GM12874 (cell line): ENCODE measurements around the gene PRSS57.

ENCODE experiments used
- TF ChIP-seq, protein P1 (sequence below): IDR thresholded peaks from 2 replicates; pipeline ENCODE4 v1.5.1; 2011; ENCODE audit warnings: low read depth, mild to moderate bottlenecking, control low read depth, low read length, moderate library complexity; ENCODE audit not compliant: insufficient read depth

PRSS57 gene

DNA sequence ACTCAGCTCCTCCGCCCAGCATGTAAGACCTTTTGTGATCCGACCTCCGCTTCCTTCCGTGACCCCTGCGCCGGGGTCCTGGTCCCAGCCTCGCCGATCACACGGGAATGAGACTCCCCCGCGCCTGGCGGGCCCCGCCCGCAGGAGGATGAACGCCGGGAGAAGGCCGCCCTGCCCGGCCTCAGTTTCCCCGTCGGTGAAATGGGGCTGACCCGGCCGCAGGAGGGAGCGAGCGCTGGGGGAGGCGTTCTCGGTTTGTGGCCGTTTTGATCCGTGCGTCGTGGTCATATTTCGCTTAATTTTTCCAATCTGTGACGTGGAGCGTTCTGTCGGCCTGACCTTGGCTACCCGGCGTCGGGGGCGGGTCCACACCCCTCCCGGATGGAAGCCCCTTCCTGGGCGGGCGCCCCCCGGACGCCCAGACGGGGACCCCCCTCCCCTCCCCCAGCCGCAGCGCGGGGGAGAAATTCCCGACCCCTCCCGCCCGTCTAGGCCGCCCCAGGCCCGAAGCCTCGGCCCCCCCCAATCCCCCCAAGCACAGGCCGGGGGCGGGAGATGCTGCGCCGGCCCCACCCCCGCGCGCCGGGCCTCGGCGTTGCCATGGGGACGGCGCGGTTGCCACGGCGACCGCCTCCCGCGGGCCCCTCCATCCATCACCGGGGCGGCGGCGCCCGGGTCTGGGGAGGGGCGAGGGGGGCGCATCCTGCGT, 24.5 kb upstream of the PRSS57 start:
- TF ChIP-seq, protein P1, sequence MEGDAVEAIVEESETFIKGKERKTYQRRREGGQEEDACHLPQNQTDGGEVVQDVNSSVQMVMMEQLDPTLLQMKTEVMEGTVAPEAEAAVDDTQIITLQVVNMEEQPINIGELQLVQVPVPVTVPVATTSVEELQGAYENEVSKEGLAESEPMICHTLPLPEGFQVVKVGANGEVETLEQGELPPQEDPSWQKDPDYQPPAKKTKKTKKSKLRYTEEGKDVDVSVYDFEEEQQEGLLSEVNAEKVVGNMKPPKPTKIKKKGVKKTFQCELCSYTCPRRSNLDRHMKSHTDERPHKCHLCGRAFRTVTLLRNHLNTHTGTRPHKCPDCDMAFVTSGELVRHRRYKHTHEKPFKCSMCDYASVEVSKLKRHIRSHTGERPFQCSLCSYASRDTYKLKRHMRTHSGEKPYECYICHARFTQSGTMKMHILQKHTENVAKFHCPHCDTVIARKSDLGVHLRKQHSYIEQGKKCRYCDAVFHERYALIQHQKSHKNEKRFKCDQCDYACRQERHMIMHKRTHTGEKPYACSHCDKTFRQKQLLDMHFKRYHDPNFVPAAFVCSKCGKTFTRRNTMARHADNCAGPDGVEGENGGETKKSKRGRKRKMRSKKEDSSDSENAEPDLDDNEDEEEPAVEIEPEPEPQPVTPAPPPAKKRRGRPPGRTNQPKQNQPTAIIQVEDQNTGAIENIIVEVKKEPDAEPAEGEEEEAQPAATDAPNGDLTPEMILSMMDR: no peak

DNA sequence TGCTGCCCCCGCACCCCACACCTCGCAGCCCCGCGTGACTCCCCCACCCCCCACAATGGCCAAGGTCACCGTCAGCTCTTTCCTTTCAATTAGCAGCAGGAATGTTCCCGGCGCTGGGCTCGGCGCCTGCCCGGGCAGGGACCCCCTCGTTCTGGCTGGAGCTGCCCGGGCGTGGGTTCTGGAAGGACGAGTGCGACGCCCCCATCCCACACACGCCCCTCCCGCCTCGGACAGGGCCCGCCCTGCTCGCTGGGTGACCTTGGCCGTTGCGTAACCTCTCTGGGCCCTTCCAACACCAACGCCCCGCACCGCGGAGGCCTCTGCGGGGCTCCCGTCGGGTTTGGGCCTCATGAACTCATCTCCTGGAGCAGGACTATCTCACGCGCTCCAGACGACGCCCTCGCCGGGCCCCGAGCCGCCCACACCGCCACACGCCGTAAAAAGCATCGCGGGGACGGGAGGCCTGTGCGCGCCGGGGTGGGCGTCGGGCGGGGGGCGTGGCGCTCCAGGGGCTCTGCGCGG, 23.8 kb upstream of the PRSS57 start:
- TF ChIP-seq, protein P1: no peak

DNA sequence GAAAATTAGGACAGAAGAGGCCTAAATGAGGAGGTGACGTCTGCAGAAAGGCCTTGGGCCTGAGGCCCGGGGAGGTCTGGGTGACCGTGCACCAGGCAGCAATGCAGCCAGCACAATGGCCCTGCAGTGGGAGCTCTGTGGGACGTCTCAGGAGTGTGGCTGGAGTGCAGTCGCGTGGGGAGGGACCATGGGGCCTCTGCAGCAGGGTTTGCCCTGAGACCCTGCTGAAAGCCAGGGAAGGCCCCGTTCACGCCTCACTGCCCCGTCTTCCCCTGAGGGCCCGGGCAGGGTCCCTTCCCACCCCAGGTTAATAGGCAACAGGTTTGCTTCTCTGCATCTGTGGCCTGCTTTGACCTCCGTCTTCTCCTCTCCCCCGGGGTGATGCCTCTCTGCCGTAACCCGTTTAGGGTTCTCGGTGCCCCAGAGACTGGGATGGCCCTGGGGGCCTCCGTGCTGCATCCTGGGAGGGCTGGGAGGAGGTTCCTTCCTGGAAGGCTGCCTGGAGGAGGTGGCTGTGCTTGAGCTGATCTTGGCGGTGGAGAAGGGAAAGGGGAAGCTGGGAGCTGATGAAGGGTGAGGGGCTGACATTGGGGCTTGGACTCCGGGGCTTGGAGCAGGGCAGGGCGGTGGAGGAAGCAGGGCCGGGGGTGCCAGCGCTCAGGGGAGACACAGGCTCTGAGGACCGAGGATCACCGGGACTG, 23.1 kb upstream of the PRSS57 start:
- TF ChIP-seq, protein P1: no peak

DNA sequence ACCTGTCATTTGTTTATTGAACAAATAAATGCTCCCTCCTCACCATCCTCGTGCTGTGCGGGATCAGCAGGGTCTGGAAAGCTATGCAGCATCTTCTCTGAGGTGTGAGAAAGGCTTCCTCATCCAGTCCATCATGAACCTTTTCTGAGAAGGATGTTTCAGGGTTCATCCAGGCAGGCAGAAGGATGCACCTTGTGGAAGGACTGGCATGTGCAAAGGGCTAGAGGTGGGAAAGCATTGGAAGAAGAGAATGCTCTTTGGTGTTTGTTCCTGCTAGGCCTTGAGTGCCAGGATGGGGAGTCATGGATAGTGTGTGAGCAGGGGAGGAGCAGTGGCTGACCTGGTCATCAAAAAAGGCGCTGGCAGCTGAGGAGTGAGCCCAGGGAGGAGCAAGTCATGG, 20.1 kb upstream of the PRSS57 start:
- TF ChIP-seq, protein P1: no peak

DNA sequence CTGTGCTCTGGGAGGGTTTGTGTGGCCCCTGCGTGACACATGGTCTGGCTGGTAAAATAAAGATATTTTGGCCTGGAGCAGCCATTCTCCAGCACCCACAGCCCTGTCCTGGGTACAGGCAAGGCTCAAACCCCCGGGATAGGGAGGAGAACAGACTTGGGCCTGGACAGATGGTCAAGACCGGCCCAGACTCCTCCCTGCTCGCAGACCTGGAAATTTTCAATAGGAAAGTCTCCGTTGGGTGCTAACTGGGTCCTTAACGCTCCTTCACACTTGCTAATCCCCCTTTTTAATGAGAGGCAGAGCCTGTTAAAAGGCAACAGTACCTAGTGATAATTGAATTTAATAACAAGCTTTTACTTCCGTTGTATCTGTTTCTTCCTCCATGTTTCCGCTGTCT, 16.0 kb upstream of the PRSS57 start:
- TF ChIP-seq, protein P1: no peak

DNA sequence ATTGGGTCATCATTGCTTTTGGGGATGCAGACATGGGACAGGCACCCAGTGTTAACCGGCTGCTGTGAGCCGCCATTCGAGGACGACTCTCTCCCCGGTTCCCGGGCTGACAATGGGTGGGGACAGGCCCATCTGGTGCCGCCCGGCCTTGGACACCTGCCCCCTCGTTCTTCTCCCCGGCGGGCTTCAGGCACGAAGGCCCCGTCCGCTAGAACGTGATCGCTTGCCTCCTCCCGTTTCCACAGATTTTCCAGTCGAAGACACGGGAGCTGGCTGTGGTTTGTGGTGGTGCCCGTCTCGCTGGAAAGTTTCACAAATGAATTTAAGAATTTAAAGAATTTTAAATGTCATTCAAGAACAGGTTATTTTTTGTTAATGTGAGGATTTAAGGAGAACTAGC, 15.5 kb upstream of the PRSS57 start:
- TF ChIP-seq, protein P1: no peak

DNA sequence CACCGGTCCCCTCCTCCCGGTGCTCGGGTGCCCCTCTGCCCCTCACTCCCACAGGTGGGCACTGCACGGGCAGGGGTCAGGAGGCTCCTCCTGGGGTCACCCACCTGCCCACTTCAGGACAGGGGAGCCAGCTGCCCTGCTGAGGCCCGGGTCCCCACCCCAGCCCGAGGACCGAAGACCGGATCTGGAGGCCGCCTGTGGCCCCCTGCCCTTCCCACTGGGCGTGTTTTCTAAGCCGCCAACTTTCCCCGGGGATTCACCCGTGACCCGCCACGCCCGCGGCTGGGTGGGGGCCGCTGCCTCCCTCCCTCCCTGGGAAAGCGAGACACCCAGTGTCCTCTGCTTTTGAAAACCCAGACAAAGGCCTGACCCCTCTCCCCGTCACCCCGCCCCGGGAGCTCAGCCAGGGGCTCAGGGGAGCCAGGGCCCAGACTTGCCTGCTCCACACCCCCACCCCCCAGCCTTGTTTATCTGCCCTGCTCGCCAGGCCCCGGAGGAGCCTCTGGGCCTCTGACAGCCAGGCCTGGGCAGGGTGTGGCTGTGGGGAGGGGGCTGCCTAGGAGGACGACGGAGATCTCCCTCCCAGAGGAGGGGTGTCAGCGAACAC, 14.8 kb upstream of the PRSS57 start:
- TF ChIP-seq, protein P1: no peak
